Neural progenitor cell (in vitro differentiated cells): Measurements from ENCODE around the gene CD164.

Experiments
- CTCF ChIP-seq: fragments of 200-600 bp; sonication (generic); IDR thresholded peaks from 2 replicates; pipeline ENCODE4 v1.5.1; 2017; ENCODE audit warnings: antibody characterized with exemption, mild to moderate bottlenecking
- EZH2 ChIP-seq: fragments of 200-600 bp; sonication (generic); IDR thresholded peaks from 2 replicates; pipeline ENCODE4 v1.6.1; 2017; ENCODE audit warnings: antibody characterized with exemption, mild to moderate bottlenecking, moderate library complexity
- EZH2phosphoT487 ChIP-seq: fragments of 200-600 bp; sonication (generic); IDR thresholded peaks from 2 replicates; pipeline ENCODE4 v1.6.1; 2017; ENCODE audit warnings: antibody characterized with exemption

- TF ChIP-seq CTCF (no peak), EZH2phosphoT487 (no peak), EZH2 (no peak)
These were observed 55.9 kb downstream of the CD164 start for GRCh38 chr6:109326351-109326750.
